MM.1S (cell line): ENCODE measurements around the gene C4A.
"Not testable (repeated sequence)": the region's sequence is repeated elsewhere in the genome, so short reads cannot be mapped to it uniquely, and the experiment has no call there.

Experiments used
- CTCF ChIP-seq: fragments of 300-600 bp; sonication (generic); IDR thresholded peaks from 2 replicates; pipeline ENCODE4 v1.5.1; 2016; ENCODE audit warnings: antibody characterized with exemption, low read length, mixed read lengths
- EZH2 ChIP-seq: fragments of 300-600 bp; sonication (generic); optimal IDR thresholded peaks from 2 replicates; pipeline ENCODE3; 2017; ENCODE audit warnings: low read depth, mild to moderate bottlenecking, antibody characterized with exemption, low read length, mixed read lengths

- not testable (repeated sequence) for TF ChIP-seq CTCF, EZH2
Measured at GRCh38 chr6:32043589-32044380, 61.9 kb downstream of the C4A start.
